Mesendoderm (in vitro differentiated cells): Measurements from ENCODE around the gene STAB2.

Source experiments
- DNase-seq: peaks from one replicate; pipeline ENCODE4 v3.0.0; 2013
- H2AK5ac ChIP-seq: 2 replicates; pipeline ENCODE4 v1.6.1; 2013; ENCODE audit warnings: low read length, inconsistent platforms
- H2BK120ac ChIP-seq: 2 replicates; pipeline ENCODE4 v1.6.1; 2013; ENCODE audit warnings: low read depth, mild to moderate bottlenecking, low read length, moderate library complexity, mixed read lengths
- H2BK15ac ChIP-seq: replicated peaks from 2 replicates; pipeline ENCODE4 v1.6.1; 2013; ENCODE audit warnings: low read depth, mild to moderate bottlenecking, moderate library complexity
- H2BK5ac ChIP-seq: 2 replicates; pipeline ENCODE4 v1.6.1; 2013; ENCODE audit warnings: low read length, inconsistent platforms
- H3K18ac ChIP-seq: 2 replicates; pipeline ENCODE4 v1.6.1; 2013; ENCODE audit warnings: mild to moderate bottlenecking, low read length, mixed read lengths
- H3K23ac ChIP-seq: one replicate; pipeline ENCODE4 v1.6.1; 2013; ENCODE audit warnings: low read length
- H3K27ac ChIP-seq: 2 replicates; pipeline ENCODE4 v1.5.1; 2013; ENCODE audit warnings: low read depth, mild to moderate bottlenecking, inconsistent platforms, low read length, moderate library complexity
- H3K27me3 ChIP-seq: 2 replicates; pipeline ENCODE4 v1.6.1; 2013; ENCODE audit warnings: low read length, control low read depth, mild to moderate bottlenecking, inconsistent platforms; ENCODE audit not compliant: insufficient read depth, poor library complexity
- H3K36me3 ChIP-seq: 2 replicates; pipeline ENCODE4 v1.6.1; 2013; ENCODE audit warnings: low read length, inconsistent platforms; ENCODE audit not compliant: control insufficient read depth, insufficient read depth
- H3K4ac ChIP-seq: one replicate; pipeline ENCODE4 v1.6.1; 2013; ENCODE audit warnings: low read depth, mild to moderate bottlenecking, low read length, moderate library complexity
- H3K4me1 ChIP-seq: 2 replicates; pipeline ENCODE4 v1.6.1; 2013; ENCODE audit warnings: low read depth, low read length, inconsistent platforms; ENCODE audit not compliant: control insufficient read depth
- H3K4me2 ChIP-seq: 2 replicates; pipeline ENCODE4 v1.6.1; 2013; ENCODE audit warnings: low read length
- H3K4me3 ChIP-seq: 2 replicates; pipeline ENCODE4 v1.5.1; 2013; ENCODE audit warnings: mild to moderate bottlenecking, low read length
- H3K56ac ChIP-seq: one replicate; pipeline ENCODE4 v1.6.1; 2013; ENCODE audit warnings: low read length
- H3K79me1 ChIP-seq: 2 replicates; pipeline ENCODE4 v1.6.1; 2013; ENCODE audit warnings: low read length, inconsistent platforms
- H3K79me2 ChIP-seq: 2 replicates; pipeline ENCODE4 v1.6.1; 2013; ENCODE audit warnings: mild to moderate bottlenecking, low read length; ENCODE audit not compliant: control insufficient read depth, insufficient read depth
- H3K9ac ChIP-seq: 2 replicates; pipeline ENCODE4 v1.6.1; 2013; ENCODE audit warnings: low read length, inconsistent platforms
- H4K5ac ChIP-seq: one replicate; pipeline ENCODE4 v1.6.1; 2013; ENCODE audit warnings: low read length
- H4K8ac ChIP-seq: one replicate; pipeline ENCODE4 v1.6.1; 2013; ENCODE audit warnings: low read depth, mild to moderate bottlenecking, control low read depth, low read length, moderate library complexity
- WGBS: extraction: QIAGEN DNeasy Blood & Tissue Kit; methylation state at CpG from one replicate; pipeline ENCODE4 v1.1.7; 2013; ENCODE audit warnings: low lambda C conversion rate, missing lambda C conversion rate; ENCODE audit not compliant: insufficient coverage; ENCODE audit errors: extremely low coverage; 5-methylcytosine and 5-hydroxymethylcytosine counted together

The STAB2 gene

DNA sequence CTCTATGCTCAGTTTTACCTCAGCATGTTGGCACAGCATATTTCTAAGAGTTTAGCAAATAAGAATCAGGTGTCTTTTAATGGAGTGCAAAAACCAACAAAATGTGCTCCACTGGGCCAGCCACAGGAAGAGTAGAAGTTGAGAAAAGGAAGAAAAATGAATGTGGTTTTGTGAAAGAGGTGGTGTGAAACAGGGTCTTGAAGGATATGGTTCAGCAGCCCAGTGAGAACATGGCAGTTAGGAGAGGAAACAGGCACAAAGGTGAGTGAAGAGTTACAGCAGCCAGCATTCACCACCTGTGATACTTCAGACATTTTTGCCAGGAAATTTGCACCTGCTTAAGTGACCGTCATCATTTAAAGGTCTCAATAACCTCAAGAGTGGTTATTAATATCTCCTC, 2.4 kb downstream of the STAB2 start:
- H3K27ac ChIP-seq = no peak overlapping the region
- no peaks in the 10 kb centered on the region for H3K36me3 ChIP-seq
- H3K79me2 ChIP-seq = no peaks in the 10 kb centered on the region
- H3K23ac ChIP-seq = no peak overlapping the region
- no peaks in the 10 kb centered on the region for H3K27me3 ChIP-seq
- H3K79me1 ChIP-seq = no peaks in the 10 kb centered on the region
- H4K5ac ChIP-seq = no peak overlapping the region
- DNase-seq = no peak
- no peak overlapping the region for H2BK5ac ChIP-seq
- no peak overlapping the region for H2AK5ac ChIP-seq
- H3K18ac ChIP-seq = no peak overlapping the region
- H3K9ac ChIP-seq = no peak overlapping the region
- no CpG with 5 or more reads among the region's 1 CpG for WGBS
- H2BK15ac ChIP-seq = no peak overlapping the region
- no peak overlapping the region for H3K4ac ChIP-seq
- H3K56ac ChIP-seq = no peak overlapping the region
- no peaks in the 10 kb centered on the region for H3K4me1 ChIP-seq
- H4K8ac ChIP-seq = no peak overlapping the region
- H3K4me3 ChIP-seq = no peak overlapping the region
- no peak overlapping the region for H3K4me2 ChIP-seq
- H2BK120ac ChIP-seq = no peak overlapping the region

DNA sequence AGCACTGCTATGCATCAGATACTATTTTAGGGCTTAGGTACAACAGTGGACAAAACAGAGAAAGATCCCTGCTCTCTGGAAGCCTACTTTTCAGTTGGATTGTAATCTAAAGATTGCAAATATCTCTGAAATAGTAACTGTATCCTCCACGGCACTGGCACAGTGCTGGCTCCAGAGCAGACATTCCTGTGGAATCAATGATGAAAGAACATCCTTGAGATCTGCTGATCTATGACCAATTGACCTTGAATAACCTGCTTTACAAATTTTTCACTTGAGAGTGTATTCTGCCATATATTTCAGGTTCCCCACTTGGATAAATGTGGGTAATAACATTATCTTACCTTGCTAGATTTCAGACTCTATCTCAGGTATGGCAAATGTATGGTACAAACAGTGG, 3.2 kb downstream of the STAB2 start:
- no CpG with 5 or more reads among the region's 1 CpG for WGBS
- H3K9ac ChIP-seq = no peak overlapping the region
- no peaks in the 10 kb centered on the region for H3K4me1 ChIP-seq
- H2AK5ac ChIP-seq = no peak overlapping the region
- H3K4me2 ChIP-seq = no peak overlapping the region
- H3K36me3 ChIP-seq = no peaks in the 10 kb centered on the region
- no peak overlapping the region for H3K23ac ChIP-seq
- DNase-seq = no peak
- no peak overlapping the region for H2BK5ac ChIP-seq
- H4K5ac ChIP-seq = no peak overlapping the region
- no peaks in the 10 kb centered on the region for H3K79me2 ChIP-seq
- no peak overlapping the region for H4K8ac ChIP-seq
- H2BK120ac ChIP-seq = no peak overlapping the region
- H2BK15ac ChIP-seq = no peak overlapping the region
- H3K18ac ChIP-seq = no peak overlapping the region
- H3K79me1 ChIP-seq = no peaks in the 10 kb centered on the region
- no peak overlapping the region for H3K27ac ChIP-seq
- H3K4ac ChIP-seq = no peak overlapping the region
- H3K56ac ChIP-seq = no peak overlapping the region
- no peak overlapping the region for H3K4me3 ChIP-seq
- no peaks in the 10 kb centered on the region for H3K27me3 ChIP-seq

DNA sequence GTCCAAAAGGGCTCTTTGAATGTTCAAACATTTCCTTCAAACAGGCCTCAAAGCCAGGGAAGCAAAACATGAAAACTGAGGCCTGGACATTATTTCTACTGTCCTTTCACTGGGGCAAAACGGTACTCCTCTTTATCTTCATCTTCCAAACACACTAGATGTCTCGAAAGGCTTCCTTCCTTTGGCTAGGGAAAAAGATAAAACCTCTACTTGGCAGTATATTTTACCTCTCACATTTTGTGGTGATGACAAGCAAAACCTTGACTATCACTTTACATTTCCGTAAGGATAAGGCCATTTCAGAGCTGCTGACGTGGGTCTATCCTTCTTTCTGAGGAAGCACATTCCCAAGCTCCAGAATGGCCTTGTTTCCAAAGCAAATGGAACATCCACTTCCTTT, 9.9 kb downstream of the STAB2 start:
- Histone ChIP-seq H3K4me2 (no peak overlapping the region), H3K36me3 (no peaks in the 10 kb centered on the region), H3K79me1 (no peaks in the 10 kb centered on the region), H2BK120ac (no peak overlapping the region), H3K27me3 (no peaks in the 10 kb centered on the region), H4K5ac (no peak overlapping the region), H3K9ac (no peak overlapping the region), H3K56ac (no peak overlapping the region), H4K8ac (no peak overlapping the region), H3K4ac (no peak overlapping the region), H2BK5ac (no peak overlapping the region), H3K18ac (no peak overlapping the region), H3K4me1 (peaks cover 11% of the 10 kb centered on the region), H3K27ac (no peak overlapping the region), H2BK15ac (no peak overlapping the region), H3K23ac (no peak overlapping the region), H3K4me3 (no peak overlapping the region), H3K79me2 (no peaks in the 10 kb centered on the region), H2AK5ac (no peak overlapping the region)
- no peak for DNase-seq
- WGBS = no CpG with 5 or more reads among the region's 4 CpGs

GRCh38 chr12:103599274-103599673, 12.2 kb downstream of the STAB2 start:
- no peak overlapping the region for H2BK15ac ChIP-seq
- H3K18ac ChIP-seq = no peak overlapping the region
- H3K56ac ChIP-seq = no peak overlapping the region
- peaks cover 11% of the 10 kb centered on the region for H3K4me1 ChIP-seq
- no peaks in the 10 kb centered on the region for H3K79me2 ChIP-seq
- no peak overlapping the region for H3K23ac ChIP-seq
- no peak overlapping the region for H4K5ac ChIP-seq
- H2AK5ac ChIP-seq = no peak overlapping the region
- no peak overlapping the region for H3K4me2 ChIP-seq
- no peak overlapping the region for H3K4me3 ChIP-seq
- H2BK120ac ChIP-seq = no peak overlapping the region
- DNase-seq = peak; percentile 13
- no peak overlapping the region for H2BK5ac ChIP-seq
- no peak overlapping the region for H3K27ac ChIP-seq
- no peaks in the 10 kb centered on the region for H3K27me3 ChIP-seq
- H4K8ac ChIP-seq = no peak overlapping the region
- H3K79me1 ChIP-seq = no peaks in the 10 kb centered on the region
- no peaks in the 10 kb centered on the region for H3K36me3 ChIP-seq
- no peak overlapping the region for H3K9ac ChIP-seq
- H3K4ac ChIP-seq = no peak overlapping the region

GRCh38 chr12:103600967-103601728, 14.1 kb downstream of the STAB2 start:
- Histone ChIP-seq H2BK120ac (peak overlapping the region; percentile 61), H2AK5ac (no peak overlapping the region), H2BK15ac (no peak overlapping the region), H3K23ac (no peak overlapping the region), H3K79me1 (no peaks in the 10 kb centered on the region), H3K27ac (no peak overlapping the region), H3K4me2 (no peak overlapping the region), H3K4ac (no peak overlapping the region), H3K56ac (peak overlapping the region; percentile 25), H3K18ac (no peak overlapping the region), H3K27me3 (no peaks in the 10 kb centered on the region), H4K5ac (no peak overlapping the region), H3K4me1 (peaks cover 11% of the 10 kb centered on the region), H4K8ac (no peak overlapping the region), H3K9ac (no peak overlapping the region), H3K4me3 (no peak overlapping the region), H3K36me3 (no peaks in the 10 kb centered on the region), H2BK5ac (no peak overlapping the region), H3K79me2 (no peaks in the 10 kb centered on the region)
- WGBS = no CpG with 5 or more reads among the region's 10 CpGs
- peak; percentile 88 for DNase-seq

- Histone ChIP-seq H3K4ac (no peak overlapping the region), H3K4me2 (no peak overlapping the region), H2AK5ac (no peak overlapping the region), H3K27me3 (no peaks in the 10 kb centered on the region), H3K23ac (no peak overlapping the region), H3K56ac (no peak overlapping the region), H3K4me3 (no peak overlapping the region), H4K8ac (no peak overlapping the region), H4K5ac (no peak overlapping the region), H3K27ac (no peak overlapping the region), H3K79me1 (no peaks in the 10 kb centered on the region), H2BK15ac (no peak overlapping the region), H3K18ac (no peak overlapping the region), H2BK120ac (no peak overlapping the region), H2BK5ac (no peak overlapping the region), H3K4me1 (no peaks in the 10 kb centered on the region), H3K79me2 (no peaks in the 10 kb centered on the region), H3K36me3 (no peaks in the 10 kb centered on the region), H3K9ac (no peak overlapping the region)
- no CpG with 5 or more reads among the region's 5 CpGs for WGBS
- DNase-seq = no peak
Measured at GRCh38 chr12:103620395-103620794, 33.3 kb downstream of the STAB2 start.
